Hepatocyte (in vitro differentiated cells): Measurements from ENCODE around the gene BCAP31.

ENCODE experiments used
- CTCF ChIP-seq: fragments of 200-600 bp; sonication (generic); IDR thresholded peaks from 2 replicates; pipeline ENCODE4 v1.5.1; 2016; ENCODE audit warnings: antibody characterized with exemption, mild to moderate bottlenecking; ENCODE audit not compliant: poor library complexity
- EZH2 ChIP-seq: fragments of 200-600 bp; sonication (generic); IDR thresholded peaks from 2 replicates; pipeline ENCODE4 v1.6.1; 2016; ENCODE audit warnings: antibody characterized with exemption, mild to moderate bottlenecking, borderline replicate concordance
- EZH2phosphoT487 ChIP-seq: fragments of 200-600 bp; sonication (generic); IDR thresholded peaks from one replicate; pipeline ENCODE4 v1.6.1; 2018; ENCODE audit warnings: antibody characterized with exemption, mild to moderate bottlenecking, low read depth, moderate library complexity; ENCODE audit not compliant: unreplicated experiment, severe bottlenecking

GRCh38 chrX:153769158-153769864 is 45.1 kb upstream of the BCAP31 start:
- TF ChIP-seq CTCF (no peak), EZH2phosphoT487 (no peak), EZH2 (no peak)
